HepG2 (cell line): Measurements from ENCODE around the gene PLCB1. TPM values are rescaled to one million over a fixed set of nuclear protein-coding genes. Genes with fewer than 3 reads are reported as not detected.

Experiments used
- ATAC-seq: fragments of 200-7000 bp; cut with Tn5 transposase; 3 replicates; pipeline ENCODE4 v1.9.1; 2020; ENCODE audit warnings: mild to moderate bottlenecking, moderate library complexity
- BruUV-seq: library from RNA; stranded (reverse); fragments of 400-500 nt; replicated peaks from 2 replicates; lab custom pipeline; 2021; lab: Mats Ljungman, UMichigan
- CTCF ChIA-PET: fragments of 300-600 bp; formaldehyde crosslinking; extraction: SDS; loops from one replicate; lab custom pipeline; 2021; ENCODE audit warnings: low total read pairs, inconsistent platforms, low intra/inter-chr PET ratio; lab: Yijun Ruan, JAX
- POLR2A ChIA-PET: fragments of 350-600 bp; sonication (Branson Sonifier 250); formaldehyde crosslinking; loops from one replicate; lab custom pipeline; 2020; ENCODE audit warnings: antibody characterized with exemption, inconsistent platforms; lab: Yijun Ruan, JAX
- DNase-seq: peaks from one replicate; pipeline ENCODE4 v3.0.0-alpha.2; 2015; ENCODE audit warnings: low spot score
- FAIRE-seq: peaks from 3 replicates; lab custom pipeline; 2011; peaks lifted over from hg19 to GRCh38; lab: Jason Lieb, UNC
- H2AFZ ChIP-seq: one replicate; pipeline ENCODE4 v1.6.1; 2011; ENCODE audit warnings: low read length, inconsistent platforms
- H3K27ac ChIP-seq: fragments of 300-600 bp; 3 replicates; pipeline ENCODE4 v1.8.0; 2011; ENCODE audit warnings: mixed run types, mild to moderate bottlenecking, mixed read lengths, low read length, inconsistent platforms; ENCODE audit not compliant: insufficient read depth; ENCODE audit errors: extremely low read length
- H3K27me3 ChIP-seq, 2 experiments: fragments of 200-600 bp in 1 of 2; 2 replicates in 1 of 2; 3 replicates in 1 of 2; pipeline versions ENCODE4 v1.6.0 to v1.8.0; 2011; ENCODE audit warnings: low read length in 2 of 2, mild to moderate bottlenecking in 2 of 2, moderate library complexity in 2 of 2, inconsistent platforms in 1 of 2; ENCODE audit not compliant: insufficient read depth in 2 of 2, control insufficient read depth in 1 of 2
- H3K36me3 ChIP-seq, 2 experiments: fragments of 200-600 bp in 1 of 2; replicated peaks in 1 of 2; 2 replicates in 1 of 2; 3 replicates in 1 of 2; pipeline versions ENCODE4 v1.5.1 to v1.8.0; 2011; ENCODE audit warnings: low read length in 2 of 2, inconsistent platforms in 1 of 2; ENCODE audit not compliant: insufficient read depth in 2 of 2, control insufficient read depth in 1 of 2
- H3K4me1 ChIP-seq: 2 replicates; pipeline ENCODE4 v1.5.1; 2012; ENCODE audit warnings: low read length, inconsistent platforms; ENCODE audit not compliant: insufficient read depth
- H3K4me2 ChIP-seq: 2 replicates; pipeline ENCODE4 v1.6.0; 2011; ENCODE audit warnings: low read depth, low read length, inconsistent platforms
- H3K4me3 ChIP-seq, 3 experiments: fragments of 200-600 bp in 1 of 3; sonication (generic), shearing (Covaris generic) in 1 of 3; replicated peaks in 1 of 3; 2 replicates each; pipeline ENCODE4 v1.5.1; 2011 to 2016; ENCODE audit warnings: low read length in 3 of 3, inconsistent platforms in 2 of 3, low read depth in 2 of 3, mild to moderate bottlenecking in 2 of 3, control low read depth in 1 of 3, mixed read lengths in 1 of 3; ENCODE audit not compliant: insufficient read depth in 1 of 3
- H3K79me2 ChIP-seq: one replicate; pipeline ENCODE4 v1.6.1; 2011; ENCODE audit warnings: low read length, inconsistent platforms; ENCODE audit not compliant: insufficient read depth
- H3K9ac ChIP-seq: 2 replicates; pipeline ENCODE4 v1.6.0; 2011; ENCODE audit warnings: mild to moderate bottlenecking, low read depth, low read length, inconsistent platforms; ENCODE audit not compliant: insufficient read depth
- H3K9me3 ChIP-seq: 2 replicates; pipeline ENCODE4 v1.5.1; 2012; ENCODE audit warnings: mild to moderate bottlenecking, low read length
- H4K20me1 ChIP-seq: 2 replicates; pipeline ENCODE4 v1.6.0; 2011; ENCODE audit warnings: inconsistent platforms, mild to moderate bottlenecking, low read length, moderate library complexity; ENCODE audit not compliant: insufficient read depth
- BCL6 ChIP-seq: IDR thresholded peaks from 2 replicates; pipeline ENCODE4 v1.6.1; 2016; ENCODE audit warnings: missing genetic modification reagents, missing compliant biosample characterization
- CEBPB ChIP-seq: IDR thresholded peaks from 2 replicates; pipeline ENCODE4 v1.6.1; 2011; ENCODE audit warnings: low read depth, low read length, improper control_type of control experiment, borderline replicate concordance
- CEBPG ChIP-seq: IDR thresholded peaks from 2 replicates; pipeline ENCODE4 v1.6.1; 2016
- CHCHD3 ChIP-seq: sonication (generic); formaldehyde crosslinking; IDR thresholded peaks from 2 replicates; pipeline ENCODE4 v1.8.0; 2022; ENCODE audit warnings: mild to moderate bottlenecking, missing genetic modification reagents, moderate library complexity
- HNF4A ChIP-seq: sonication (generic); formaldehyde crosslinking; IDR thresholded peaks from 2 replicates; pipeline ENCODE4 v1.4.0; 2020; ENCODE audit warnings: missing genetic modification reagents
- KLF16 ChIP-seq, 2 experiments: sonication (generic) in 1 of 2; formaldehyde crosslinking in 1 of 2; IDR thresholded peaks; 2 replicates each; pipeline versions ENCODE4 v1.6.1 to v1.8.0; 2016 to 2023; ENCODE audit warnings: missing genetic modification reagents in 2 of 2, missing compliant biosample characterization in 1 of 2
- MBNL3 ChIP-seq: fragments of 250-450 bp; sonication (Bioruptor Pico); conservative IDR thresholded peaks from 2 replicates; pipeline ENCODE4 v1.8.0; 2022; ENCODE audit warnings: mild to moderate bottlenecking, inconsistent platforms
- NR2F1 ChIP-seq, 2 experiments: fragments of 450-650 bp in 1 of 2; formaldehyde crosslinking in 1 of 2; IDR thresholded peaks; 2 replicates each; pipeline versions ENCODE4 v1.5.0 to v1.6.1; 2016 to 2020; ENCODE audit warnings: mild to moderate bottlenecking in 1 of 2, missing compliant biosample characterization in 1 of 2, missing genetic modification reagents in 1 of 2, moderate library complexity in 1 of 2
- TEAD3 ChIP-seq: optimal IDR thresholded peaks from 2 replicates; pipeline ENCODE3; 2016; ENCODE audit warnings: borderline replicate concordance
- ZNF160 ChIP-seq: sonication (generic); formaldehyde crosslinking; IDR thresholded peaks from 2 replicates; pipeline ENCODE4 v1.8.0; 2022; ENCODE audit warnings: mild to moderate bottlenecking, inconsistent platforms, missing genetic modification reagents
- ZNF24 ChIP-seq: fragments of 450-650 bp; IDR thresholded peaks from 2 replicates; pipeline ENCODE4 v1.6.1; 2017; ENCODE audit warnings: antibody characterized with exemption, mild to moderate bottlenecking
- WGBS: methylation state at CpG from one replicate; pipeline ENCODE4 v1.1.6; 2017; ENCODE audit warnings: low lambda C conversion rate; 5-methylcytosine and 5-hydroxymethylcytosine counted together
- in situ Hi-C: cut with HindIII; loops from 2 replicates; pipeline ENCODE4 v1.10.0; 2017; ENCODE audit warnings: low pct_unique_long_range_greater_than_20kb; ENCODE audit not compliant: extremely low pct_ligation_motif_present
- intact Hi-C: fragments of 100-400 bp; cut with micrococcal nuclease; formaldehyde crosslinking; loops from one replicate; pipeline ENCODE4 v1.10.0; 2022; ENCODE audit not compliant: unreplicated experiment
- polyA plus RNA-seq, 8 experiments: library from polyadenylated mRNA; depleted of rRNA in 3 of 8; stranded (reverse) in 7 of 8; unstranded in 1 of 8; fragments of >200 nt; fragmentation: Illumina TruSeq in 4 of 8; extraction: Trizol in 4 of 8; gene quantifications; 2 replicates each; pipeline versions ENCODE4 v1.2.1 to v1.2.3, GENCODE V29; 2011 to 2016; ENCODE audit warnings: low read depth in 4 of 8, missing spikeins in 1 of 8, mixed read lengths in 1 of 8; ENCODE audit not compliant: insufficient read depth in 1 of 8
- total RNA-seq, 5 experiments: library from RNA; depleted of rRNA; stranded (reverse); fragments of >200 nt; fragmentation: Illumina TruSeq; extraction: Trizol; gene quantifications; 2 replicates each; pipeline ENCODE4 v1.2.3, GENCODE V29; 2016; ENCODE audit warnings: low read depth in 1 of 5
- TF ChIP-seq, protein P1 (sequence below): IDR thresholded peaks from 2 replicates; pipeline ENCODE4 v1.4.0; 2020; ENCODE audit warnings: mild to moderate bottlenecking, missing genetic modification reagents

The PLCB1 gene
- total and polyA plus RNA-seq, 2 of the 13 experiments (the other 11 are each of a cell fraction or from before 2014, with no cell fraction given), result 42.4 to 55.9 TPM

DNA sequence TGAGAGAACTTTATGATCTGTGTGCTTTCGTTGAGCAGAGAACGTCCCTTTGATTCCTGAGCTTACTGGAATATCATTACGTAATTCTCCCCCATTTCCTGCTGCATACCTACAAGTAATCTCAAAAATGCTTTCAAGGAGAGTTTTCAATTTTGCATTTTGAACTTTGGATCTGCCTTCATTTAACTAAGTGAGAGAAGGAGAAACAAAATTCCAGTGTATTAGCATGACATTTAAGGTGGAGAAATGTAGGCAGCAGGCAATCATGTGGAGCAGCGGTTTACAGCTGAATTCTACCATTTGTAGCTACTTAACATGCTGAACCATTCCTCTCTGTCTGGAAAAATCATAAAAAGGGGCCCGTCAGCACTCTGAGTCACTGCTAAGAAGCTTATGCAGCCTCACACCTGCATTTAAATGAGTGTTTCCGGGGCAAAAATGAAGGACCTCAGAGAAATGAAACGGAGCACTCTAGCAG is 451.5 kb downstream of the PLCB1 start:
- H3K4me3 ChIP-seq, result no peak overlapping the region
- no peak for FAIRE-seq

More for the DNA sequence above, 451.5 kb downstream of the PLCB1 start:
- DNase-seq, result peak; percentile 73
- Histone ChIP-seq H2AFZ (no peak overlapping the region), H3K36me3 (peaks cover 0 to 3% of the 10 kb centered on the region in 2 experiments; a peak in 1 of 5 replicates), H3K4me1 (peaks cover 14% of the 10 kb centered on the region)
- intact Hi-C loops, result no loop called here
- TF ChIP-seq BCL6 (peak; percentile 67), CEBPG (CRISPR knock-in tag) (peak; percentile 58), KLF16 (CRISPR knock-in tag; IDR thresholded peaks at IDR 0.05) (0 out of 4 replicates have a peak, but pooled peaks of 1 of the 2 experiments have one; percentile 11), ZNF160 (CRISPR knock-in tag) (peak; percentile 89), MBNL3 (CRISPR knock-in tag) (no peak), TEAD3 (peak; percentile 30), CHCHD3 (CRISPR knock-in tag) (no peak), HNF4A (CRISPR knock-in tag) (0 out of 2 replicates have a peak, but pooled peaks have one; percentile 16), CEBPB (peak; percentile 76; the same call in 1 of the 2 replicates), ZNF24 (no peak), NR2F1 (CRISPR knock-in tag; IDR thresholded peaks at IDR 0.05) (no peak)
- TF ChIP-seq, protein P1, sequence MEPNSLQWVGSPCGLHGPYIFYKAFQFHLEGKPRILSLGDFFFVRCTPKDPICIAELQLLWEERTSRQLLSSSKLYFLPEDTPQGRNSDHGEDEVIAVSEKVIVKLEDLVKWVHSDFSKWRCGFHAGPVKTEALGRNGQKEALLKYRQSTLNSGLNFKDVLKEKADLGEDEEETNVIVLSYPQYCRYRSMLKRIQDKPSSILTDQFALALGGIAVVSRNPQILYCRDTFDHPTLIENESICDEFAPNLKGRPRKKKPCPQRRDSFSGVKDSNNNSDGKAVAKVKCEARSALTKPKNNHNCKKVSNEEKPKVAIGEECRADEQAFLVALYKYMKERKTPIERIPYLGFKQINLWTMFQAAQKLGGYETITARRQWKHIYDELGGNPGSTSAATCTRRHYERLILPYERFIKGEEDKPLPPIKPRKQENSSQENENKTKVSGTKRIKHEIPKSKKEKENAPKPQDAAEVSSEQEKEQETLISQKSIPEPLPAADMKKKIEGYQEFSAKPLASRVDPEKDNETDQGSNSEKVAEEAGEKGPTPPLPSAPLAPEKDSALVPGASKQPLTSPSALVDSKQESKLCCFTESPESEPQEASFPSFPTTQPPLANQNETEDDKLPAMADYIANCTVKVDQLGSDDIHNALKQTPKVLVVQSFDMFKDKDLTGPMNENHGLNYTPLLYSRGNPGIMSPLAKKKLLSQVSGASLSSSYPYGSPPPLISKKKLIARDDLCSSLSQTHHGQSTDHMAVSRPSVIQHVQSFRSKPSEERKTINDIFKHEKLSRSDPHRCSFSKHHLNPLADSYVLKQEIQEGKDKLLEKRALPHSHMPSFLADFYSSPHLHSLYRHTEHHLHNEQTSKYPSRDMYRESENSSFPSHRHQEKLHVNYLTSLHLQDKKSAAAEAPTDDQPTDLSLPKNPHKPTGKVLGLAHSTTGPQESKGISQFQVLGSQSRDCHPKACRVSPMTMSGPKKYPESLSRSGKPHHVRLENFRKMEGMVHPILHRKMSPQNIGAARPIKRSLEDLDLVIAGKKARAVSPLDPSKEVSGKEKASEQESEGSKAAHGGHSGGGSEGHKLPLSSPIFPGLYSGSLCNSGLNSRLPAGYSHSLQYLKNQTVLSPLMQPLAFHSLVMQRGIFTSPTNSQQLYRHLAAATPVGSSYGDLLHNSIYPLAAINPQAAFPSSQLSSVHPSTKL (CRISPR knock-in tag), result peak; percentile 37; the same call in 1 of the 2 replicates
- TF ChIP-seq, all 625 proteins: peak for 8
- Histone ChIP-seq H3K4me2 (no peak overlapping the region), H3K27ac (no peak overlapping the region), H3K27me3 (no peaks in the 10 kb centered on the region), H3K9ac (no peak overlapping the region), H3K9me3 (no peaks in the 10 kb centered on the region), H3K79me2 (no peaks in the 10 kb centered on the region), H4K20me1 (no peaks in the 10 kb centered on the region)
- WGBS, result 85% methylated on average over 7 of the region's 7 CpGs
- ChIA-PET CTCF (no interaction called here), POLR2A (no interaction called here)
- no peak for ATAC-seq
- in situ Hi-C loops, result no loop called here
- no TSS peak for BruUV-seq
